ENCODE results near the gene KCNH6. TPM values are rescaled to one million over a fixed set of nuclear protein-coding genes. Genes with fewer than 3 reads are reported as not detected.

Gene KCNH6
- total and polyA plus RNA-seq, 9 of the 15 experiments (the other 6 are each of a cell fraction or from before 2014, with no cell fraction given): not detected

- Histone ChIP-seq H3K36me3 (ENCODE audit: control insufficient read depth, insufficient read depth, low read length) (no peaks in the 10 kb centered on the region), H3K9me3 (replicated peaks; ENCODE audit: control insufficient read depth, insufficient read depth, low read depth, low read length) (no peaks in the 10 kb centered on the region), H3K27me3 (ENCODE audit: control insufficient read depth in 2 of 2, insufficient read depth in 2 of 2, low read length in 2 of 2) (no peaks in the 10 kb centered on the region; a peak in 1 of 5 replicates), H3K79me2 (ENCODE audit: control insufficient read depth, insufficient read depth, low read length) (no peaks in the 10 kb centered on the region), H2AFZ (ENCODE audit: low read depth, low read length) (peak overlapping the region; percentile 19; the same call in 1 of the 2 replicates), H3K27ac (ENCODE audit: extremely low read depth, low read depth, low read length) (no peak overlapping the region), H3K4me3 (peak overlapping the region; percentile 45), H3K9me1 (ENCODE audit: control insufficient read depth, insufficient read depth, low read length) (no peaks in the 10 kb centered on the region), H4K20me1 (replicated peaks; ENCODE audit: control insufficient read depth, insufficient read depth, low read length) (no peaks in the 10 kb centered on the region), H3K4me1 (replicated peaks in 1 of 2; ENCODE audit: control insufficient read depth in 2 of 2, insufficient read depth in 2 of 2, low read length in 2 of 2) (peaks cover 23 to 47% of the 10 kb centered on the region in 2 experiments), H3K4me2 (ENCODE audit: insufficient read depth, low read length) (peak overlapping the region; percentile 57), H3K9ac (ENCODE audit: insufficient read depth in 1 of 2, low read depth in 2 of 2, low read length in 2 of 2) (peak overlapping the region in 1 of 2 experiments; percentile 65; a peak in 2 of 4 replicates)
- in situ Hi-C loops (cut with MboI) (loop anchor here (5.0 kb wide), 1 partner anchor 55 kb away; no protein-coding TSS in a partner anchor), intact Hi-C loops (cut with micrococcal nuclease) (loop anchor here (2.0 kb wide), 2 partner anchors 31 to 45 kb away; partner anchors contain the start of gene CYB561)
- ATAC-seq (no peak), DNase-seq (ENCODE audit: extremely low read depth in 1 of 4, low spot score in 3 of 4) (no peak), FAIRE-seq (no peak)
- BruUV-seq (replicated peaks): no TSS peak
- POLR2A ChIA-PET: interaction anchor here (0.6 to 1.2 kb wide), 3 partner anchors 7 to 146 kb away, joined by 3 to 5 read pairs (median 3); no protein-coding TSS in a partner anchor
- CTCF ChIA-PET (ENCODE audit: low intra/inter-chr PET ratio): interaction anchor here (0.7 to 4.3 kb wide), 3 partner anchors 31 to 135 kb away, joined by 3 to 35 read pairs (median 3); partner anchors contain the start of gene CYB561
- WGBS (ENCODE audit: insufficient coverage, low coverage, missing lambda C conversion rate): 35% methylated on average over 37 of the region's 44 CpGs
- TF ChIP-seq ZNF316 (IDR thresholded peaks at IDR 0.05): no peak
- no peak for TF ChIP-seq ZNF407 (IDR thresholded peaks at IDR 0.05; ENCODE audit: low read depth)
- TF ChIP-seq, protein P1, sequence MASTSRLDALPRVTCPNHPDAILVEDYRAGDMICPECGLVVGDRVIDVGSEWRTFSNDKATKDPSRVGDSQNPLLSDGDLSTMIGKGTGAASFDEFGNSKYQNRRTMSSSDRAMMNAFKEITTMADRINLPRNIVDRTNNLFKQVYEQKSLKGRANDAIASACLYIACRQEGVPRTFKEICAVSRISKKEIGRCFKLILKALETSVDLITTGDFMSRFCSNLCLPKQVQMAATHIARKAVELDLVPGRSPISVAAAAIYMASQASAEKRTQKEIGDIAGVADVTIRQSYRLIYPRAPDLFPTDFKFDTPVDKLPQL (IDR thresholded peaks at IDR 0.05; ENCODE audit: extremely low read depth, insufficient read length): no peak
- no peak for TF ChIP-seq MCM2 (IDR thresholded peaks at IDR 0.05; ENCODE audit: low read depth)
- TF ChIP-seq RBM14 (IDR thresholded peaks at IDR 0.05; ENCODE audit: borderline replicate concordance, insufficient read depth, low read depth, low read length): no peak
- TF ChIP-seq NRF1 (conservative IDR thresholded peaks at IDR 0.05 in 1 of 2, IDR thresholded peaks at IDR 0.05 in 1 of 2): no peak
- no peak for TF ChIP-seq ZNF696 (CRISPR knock-in tag; conservative IDR thresholded peaks at IDR 0.05)
- TF ChIP-seq ELK3 (CRISPR knock-in tag; IDR thresholded peaks at IDR 0.05): no peak
These were observed 45.4 kb upstream of the KCNH6 start for GRCh38 chr17:63477480-63478440.
